ENCODE results near the gene IGFLR1.

DNA sequence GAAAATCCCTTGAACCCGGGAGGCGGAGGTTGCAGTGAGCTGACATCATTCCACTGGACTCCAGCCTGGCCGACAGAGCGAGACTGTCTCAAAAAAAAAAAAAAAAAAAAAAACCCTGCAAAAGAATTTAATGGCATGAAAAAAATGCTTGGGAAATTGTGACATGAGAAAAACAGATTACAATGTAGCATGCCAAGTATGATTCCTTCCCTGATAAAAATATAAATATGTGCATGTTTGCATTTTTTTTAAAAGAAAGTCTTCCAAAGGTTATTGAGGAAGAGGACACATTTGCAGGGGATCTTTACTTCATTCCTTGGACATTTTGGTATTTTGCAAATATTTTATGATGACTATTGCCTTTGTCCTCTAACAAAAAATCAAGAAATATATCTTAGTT is 52.4 kb downstream of the IGFLR1 start:
- TF ChIP-seq, protein P1, sequence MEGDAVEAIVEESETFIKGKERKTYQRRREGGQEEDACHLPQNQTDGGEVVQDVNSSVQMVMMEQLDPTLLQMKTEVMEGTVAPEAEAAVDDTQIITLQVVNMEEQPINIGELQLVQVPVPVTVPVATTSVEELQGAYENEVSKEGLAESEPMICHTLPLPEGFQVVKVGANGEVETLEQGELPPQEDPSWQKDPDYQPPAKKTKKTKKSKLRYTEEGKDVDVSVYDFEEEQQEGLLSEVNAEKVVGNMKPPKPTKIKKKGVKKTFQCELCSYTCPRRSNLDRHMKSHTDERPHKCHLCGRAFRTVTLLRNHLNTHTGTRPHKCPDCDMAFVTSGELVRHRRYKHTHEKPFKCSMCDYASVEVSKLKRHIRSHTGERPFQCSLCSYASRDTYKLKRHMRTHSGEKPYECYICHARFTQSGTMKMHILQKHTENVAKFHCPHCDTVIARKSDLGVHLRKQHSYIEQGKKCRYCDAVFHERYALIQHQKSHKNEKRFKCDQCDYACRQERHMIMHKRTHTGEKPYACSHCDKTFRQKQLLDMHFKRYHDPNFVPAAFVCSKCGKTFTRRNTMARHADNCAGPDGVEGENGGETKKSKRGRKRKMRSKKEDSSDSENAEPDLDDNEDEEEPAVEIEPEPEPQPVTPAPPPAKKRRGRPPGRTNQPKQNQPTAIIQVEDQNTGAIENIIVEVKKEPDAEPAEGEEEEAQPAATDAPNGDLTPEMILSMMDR (IDR thresholded peaks at IDR 0.05) = no peak
- no peak for TF ChIP-seq ZFX (IDR thresholded peaks at IDR 0.05; ENCODE audit: borderline replicate concordance)

Data from 22Rv1 (cell line).